ENCODE data around the gene ATP6V1G2. TPM values are rescaled to one million over a fixed set of nuclear protein-coding genes. Genes with fewer than 3 reads are reported as not detected.

The ATP6V1G2 gene
- total and polyA plus RNA-seq, 2 of the 4 experiments (the other 2 are of a cell fraction): 1.4 to 6.5 TPM

- Histone ChIP-seq H2BK20ac (ENCODE audit: low read depth, low read length) (no peak overlapping the region), H3K9me1 (ENCODE audit: insufficient read depth, low read length) (peaks cover 20% of the 10 kb centered on the region), H4K5ac (ENCODE audit: low read depth, low read length) (no peak overlapping the region), H3K4me3 (ENCODE audit: insufficient read depth, low read depth, low read length) (no peak overlapping the region), H3K14ac (replicated peaks; ENCODE audit: low read depth, low read length) (no peak overlapping the region), H2BK15ac (ENCODE audit: low read depth, low read length) (no peak overlapping the region), H2AK5ac (ENCODE audit: low read depth, low read length) (no peak overlapping the region), H3K4me1 (ENCODE audit: control insufficient read depth, insufficient read depth, low read length) (peaks cover 10% of the 10 kb centered on the region), H3K9me3 (ENCODE audit: control insufficient read depth, insufficient read depth, low read length) (no peaks in the 10 kb centered on the region), H3K79me1 (ENCODE audit: low read depth in 1 of 2, low read length in 2 of 2) (peaks cover 15 to 49% of the 10 kb centered on the region in 2 experiments; a peak in 3 of 4 replicates), H3K9ac (ENCODE audit: low read depth, low read length) (no peak overlapping the region), H3K56ac (ENCODE audit: extremely low read depth, insufficient read depth, low read length) (no peak overlapping the region), H4K91ac (ENCODE audit: insufficient read depth, low read depth, low read length) (no peak overlapping the region), H3K4me2 (ENCODE audit: low read depth, low read length) (no peak overlapping the region), H4K20me1 (ENCODE audit: insufficient read depth, low read length) (peaks cover 47% of the 10 kb centered on the region), H3K23ac (ENCODE audit: low read depth, low read length) (no peak overlapping the region), H3K4ac (ENCODE audit: low read depth, low read length) (no peak overlapping the region), H2AFZ (replicated peaks; ENCODE audit: low read length, poor library complexity) (no peak overlapping the region), H3K27me3 (ENCODE audit: control insufficient read depth, insufficient read depth, low read length) (no peaks in the 10 kb centered on the region), H3K36me3 (ENCODE audit: control insufficient read depth, insufficient read depth, low read length) (peaks cover 41% of the 10 kb centered on the region), H3K27ac (ENCODE audit: insufficient read depth, low read length) (no peak overlapping the region), H2AK9ac (replicated peaks; ENCODE audit: low read depth, low read length, poor library complexity) (no peak overlapping the region), H4K8ac (ENCODE audit: low read depth in 2 of 2, low read length in 2 of 2) (no peak overlapping the region), H2BK5ac (ENCODE audit: low read depth, low read length, poor library complexity, severe bottlenecking) (no peak overlapping the region), H3K18ac (ENCODE audit: low read depth, low read length) (no peak overlapping the region), H2BK120ac (ENCODE audit: low read depth, low read length) (no peak overlapping the region)
- BruUV-seq (replicated peaks): no TSS peak
- POLR2A ChIA-PET (ENCODE audit: unreplicated experiment): no interaction called here
- TF ChIP-seq CHD1 (IDR thresholded peaks at IDR 0.05; ENCODE audit: low read depth, low read length) (no peak), USF2 (IDR thresholded peaks at IDR 0.05; ENCODE audit: low read depth, low read length) (no peak), BHLHE40 (IDR thresholded peaks at IDR 0.05; ENCODE audit: low read depth, low read length) (no peak), SMC3 (IDR thresholded peaks at IDR 0.05; ENCODE audit: low read depth, low read length) (no peak), MAZ (IDR thresholded peaks at IDR 0.05; ENCODE audit: borderline replicate concordance, low read depth, low read length) (no peak), NFE2L2 (IDR thresholded peaks at IDR 0.05; ENCODE audit: low read depth, low read length) (no peak), MAFK (IDR thresholded peaks at IDR 0.05; ENCODE audit: low read depth, low read length) (no peak), ELK1 (IDR thresholded peaks at IDR 0.05; ENCODE audit: borderline replicate concordance, low read depth, low read length) (no peak), RAD21 (IDR thresholded peaks at IDR 0.05; ENCODE audit: low read length) (no peak), CTCF (conservative IDR thresholded peaks at IDR 0.05; ENCODE audit: low read depth, low read length) (no peak), RFX5 (IDR thresholded peaks at IDR 0.05; ENCODE audit: low read depth, low read length) (no peak), MXI1 (IDR thresholded peaks at IDR 0.05; ENCODE audit: borderline replicate concordance, low read depth, low read length) (no peak), POLR2A (IDR thresholded peaks at IDR 0.05; ENCODE audit: low read depth, low read length) (no peak), RCOR1 (IDR thresholded peaks at IDR 0.05; ENCODE audit: insufficient replicate concordance, low read length) (no peak), FOS (IDR thresholded peaks at IDR 0.05; ENCODE audit: low read depth, low read length) (no peak), CEBPB (IDR thresholded peaks at IDR 0.05; ENCODE audit: low read depth, low read length) (no peak)
- WGBS, 2 experiments (ENCODE audit: extremely low coverage in 2 of 2, insufficient read length in 1 of 2): 60% methylated on average over 1 of the region's 4 CpGs; no CpG with 5 or more reads in 1 of the 2 experiments
- dilution Hi-C loops (cut with HindIII; ENCODE audit: low sequenced_read_pairs, unreplicated experiment): no loop called here
- ATAC-seq (ENCODE audit: low read depth) (peak; percentile 15), DNase-seq (no peak)
- CTCF ChIA-PET: interaction anchor here (0.9 to 1.3 kb wide), 2 partner anchors 18 to 33 kb away, joined by 4 to 5 read pairs; partner anchors contain the start of gene ATP6V1G2
- intact Hi-C loops (cut with micrococcal nuclease): loop anchor here (5.0 kb wide), 1 partner anchor 36 kb away; no protein-coding TSS in a partner anchor
- in situ Hi-C loops (cut with MboI; ENCODE audit: low sequenced_read_pairs): no loop called here
Observed at GRCh38 chr6:31528307-31528777, 18.1 kb downstream of the ATP6V1G2 start.
